GM20000 (cell line): ENCODE results near the gene P3H2.

ENCODE experiments used
- DNase-seq: peaks from one replicate; pipeline ENCODE4 v3.0.0; 2012; ENCODE audit warnings: low spot score
- TF ChIP-seq, protein P1 (sequence below): IDR thresholded peaks from 2 replicates; pipeline ENCODE4 v1.5.1; 2012; ENCODE audit warnings: mild to moderate bottlenecking, control low read depth; ENCODE audit errors: extremely low read depth, missing control alignments

Gene P3H2

DNA sequence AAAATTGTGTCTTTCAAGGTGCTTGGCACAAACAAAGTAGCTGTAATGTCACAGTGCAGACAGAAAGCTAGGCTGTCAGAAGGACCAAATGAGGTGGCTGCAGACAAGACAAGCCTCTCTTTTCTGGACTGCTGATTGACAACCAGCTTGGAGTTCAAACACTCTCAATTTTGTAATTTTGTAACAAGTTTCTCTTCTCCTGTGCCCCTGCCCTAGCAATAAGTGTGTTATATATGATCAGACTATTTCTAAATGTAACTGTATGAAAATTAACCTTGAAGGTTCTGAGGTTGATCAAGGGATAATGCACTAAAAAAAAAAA lies 172.0 kb downstream of the P3H2 start:
- no peak for DNase-seq
- TF ChIP-seq, protein P1, sequence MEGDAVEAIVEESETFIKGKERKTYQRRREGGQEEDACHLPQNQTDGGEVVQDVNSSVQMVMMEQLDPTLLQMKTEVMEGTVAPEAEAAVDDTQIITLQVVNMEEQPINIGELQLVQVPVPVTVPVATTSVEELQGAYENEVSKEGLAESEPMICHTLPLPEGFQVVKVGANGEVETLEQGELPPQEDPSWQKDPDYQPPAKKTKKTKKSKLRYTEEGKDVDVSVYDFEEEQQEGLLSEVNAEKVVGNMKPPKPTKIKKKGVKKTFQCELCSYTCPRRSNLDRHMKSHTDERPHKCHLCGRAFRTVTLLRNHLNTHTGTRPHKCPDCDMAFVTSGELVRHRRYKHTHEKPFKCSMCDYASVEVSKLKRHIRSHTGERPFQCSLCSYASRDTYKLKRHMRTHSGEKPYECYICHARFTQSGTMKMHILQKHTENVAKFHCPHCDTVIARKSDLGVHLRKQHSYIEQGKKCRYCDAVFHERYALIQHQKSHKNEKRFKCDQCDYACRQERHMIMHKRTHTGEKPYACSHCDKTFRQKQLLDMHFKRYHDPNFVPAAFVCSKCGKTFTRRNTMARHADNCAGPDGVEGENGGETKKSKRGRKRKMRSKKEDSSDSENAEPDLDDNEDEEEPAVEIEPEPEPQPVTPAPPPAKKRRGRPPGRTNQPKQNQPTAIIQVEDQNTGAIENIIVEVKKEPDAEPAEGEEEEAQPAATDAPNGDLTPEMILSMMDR, result no peak

DNA sequence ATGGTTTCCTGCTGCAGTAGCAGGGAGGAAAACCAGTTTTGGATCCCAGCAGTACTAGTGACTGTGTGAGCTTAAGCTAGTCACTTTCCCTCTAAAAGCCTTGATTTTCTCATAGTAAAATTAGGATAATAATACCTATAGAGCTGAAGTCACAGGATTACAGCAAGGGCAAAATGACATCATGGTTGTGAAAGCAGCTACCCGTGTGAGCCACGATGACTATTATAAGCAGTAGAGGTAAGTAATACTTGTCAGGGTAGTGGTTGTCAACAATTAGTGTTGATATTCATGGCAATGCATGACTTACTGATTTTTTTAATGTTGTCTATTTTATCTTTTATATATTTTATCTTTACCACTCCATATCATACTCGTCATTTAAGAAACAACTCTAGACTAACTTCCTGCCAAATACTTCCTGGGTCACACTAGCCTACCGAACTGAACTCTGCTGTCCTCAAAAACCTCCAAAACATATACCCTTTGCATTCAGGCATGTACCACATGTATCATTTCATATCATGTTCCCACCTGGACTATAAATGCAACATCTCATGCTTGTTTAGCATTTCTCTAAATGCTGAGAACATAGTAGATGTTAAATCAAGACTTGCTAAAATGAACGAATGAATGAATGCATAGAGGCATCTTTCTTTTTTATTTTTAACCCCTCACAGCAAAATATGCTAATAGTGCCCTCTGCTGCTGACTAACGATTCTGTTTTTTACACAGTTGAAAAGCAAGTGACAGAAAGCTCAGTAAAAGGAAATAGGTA lies 172.6 kb downstream of the P3H2 start:
- peak; percentile 36 for DNase-seq
- TF ChIP-seq, protein P1, result peak; percentile 52

DNA sequence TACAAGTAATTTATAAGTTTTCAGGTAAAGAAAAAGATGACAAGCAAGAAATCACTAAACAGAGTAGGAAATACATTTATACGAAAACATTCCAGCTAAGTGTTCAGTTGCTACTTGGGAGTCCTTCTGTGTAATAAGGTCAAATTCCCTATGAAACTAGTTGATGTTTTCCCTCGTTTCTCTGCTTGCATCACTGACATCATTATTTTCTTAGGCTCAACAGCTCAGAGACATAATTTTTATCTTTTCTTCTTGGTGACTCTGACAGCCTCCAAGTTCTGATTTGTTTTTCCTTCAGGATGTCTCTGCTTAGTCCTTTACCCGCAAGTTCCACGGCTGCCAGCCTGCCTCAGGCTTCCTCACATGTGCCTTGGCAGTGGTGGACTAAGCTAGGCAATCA lies 173.6 kb downstream of the P3H2 start:
- no peak for DNase-seq
- TF ChIP-seq, protein P1, result no peak

DNA sequence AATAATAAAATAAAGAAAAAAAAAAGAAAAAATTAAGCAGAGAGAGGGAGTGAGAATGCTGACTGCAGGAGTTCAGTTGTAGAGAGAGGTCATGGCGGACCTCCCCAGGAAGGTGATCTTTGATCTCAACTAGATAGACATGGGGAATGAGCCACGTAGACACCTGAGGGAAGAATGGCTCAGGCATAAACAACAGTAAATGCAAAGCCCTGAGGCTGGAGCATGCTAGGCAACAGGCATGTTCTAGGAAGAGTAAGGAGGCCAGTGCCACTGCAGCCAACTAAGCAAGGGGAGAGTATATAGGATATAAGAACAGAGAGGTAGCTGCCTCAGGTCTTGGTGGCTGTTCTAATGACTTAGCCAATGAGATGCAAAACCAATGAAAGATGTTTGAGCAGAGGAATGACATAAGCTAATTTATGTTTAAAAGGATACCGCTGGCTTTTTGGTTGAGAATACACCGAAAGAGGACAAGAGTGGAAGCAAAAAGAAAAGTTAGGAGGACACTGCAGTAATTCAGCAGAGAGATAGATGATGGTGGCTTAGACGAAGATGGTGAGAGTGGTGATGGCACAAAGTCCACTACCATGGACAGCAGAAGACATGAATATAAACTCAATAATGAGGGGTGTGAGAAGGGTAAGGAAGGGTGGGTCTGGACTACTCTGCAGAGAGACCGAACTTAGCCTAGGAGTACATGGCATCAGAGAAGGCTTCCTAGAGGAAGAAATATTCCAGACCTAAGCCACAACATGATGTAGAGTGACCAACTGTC lies 174.6 kb downstream of the P3H2 start:
- TF ChIP-seq, protein P1, result no peak
- no peak for DNase-seq

DNA sequence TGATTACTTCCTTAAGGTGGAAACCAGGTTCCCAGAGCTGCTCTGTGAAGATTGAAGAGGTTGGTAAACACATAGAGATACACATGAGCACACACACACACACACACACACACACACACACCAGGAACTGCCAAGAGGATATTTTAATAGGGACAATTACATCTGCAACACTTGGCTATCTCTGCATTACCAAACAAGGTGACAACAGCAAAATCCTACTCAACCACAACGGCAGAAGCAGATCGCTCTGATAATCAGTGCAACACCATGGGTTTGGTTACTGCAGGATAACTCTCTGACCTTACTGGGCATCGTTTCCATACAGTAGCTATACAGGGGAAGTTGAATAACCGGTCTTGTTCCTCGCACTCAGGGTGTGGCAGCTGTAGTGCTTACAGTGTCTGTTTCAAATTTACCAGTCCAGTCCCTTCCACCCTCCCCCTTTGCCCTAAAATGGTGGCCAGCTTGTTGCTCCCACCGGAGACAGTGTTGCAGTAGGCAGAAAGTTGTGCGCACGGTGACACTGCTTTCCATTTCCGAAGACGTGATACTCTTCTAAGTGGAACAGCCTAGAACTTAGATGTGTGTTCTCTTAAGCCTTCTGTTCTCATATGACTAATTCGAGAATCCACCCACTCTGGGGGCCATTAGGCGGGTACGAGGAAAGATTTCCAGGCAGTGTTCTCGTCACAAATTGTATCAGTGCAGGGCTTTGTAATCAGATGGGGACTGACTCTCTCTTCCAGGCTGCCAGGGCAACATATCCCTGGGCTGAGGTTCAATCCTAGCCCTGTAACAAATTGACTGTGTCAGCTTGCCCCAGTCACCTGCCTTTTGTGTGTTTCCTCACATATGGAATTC lies 176.2 kb downstream of the P3H2 start:
- TF ChIP-seq, protein P1, result no peak
- no peak for DNase-seq

DNA sequence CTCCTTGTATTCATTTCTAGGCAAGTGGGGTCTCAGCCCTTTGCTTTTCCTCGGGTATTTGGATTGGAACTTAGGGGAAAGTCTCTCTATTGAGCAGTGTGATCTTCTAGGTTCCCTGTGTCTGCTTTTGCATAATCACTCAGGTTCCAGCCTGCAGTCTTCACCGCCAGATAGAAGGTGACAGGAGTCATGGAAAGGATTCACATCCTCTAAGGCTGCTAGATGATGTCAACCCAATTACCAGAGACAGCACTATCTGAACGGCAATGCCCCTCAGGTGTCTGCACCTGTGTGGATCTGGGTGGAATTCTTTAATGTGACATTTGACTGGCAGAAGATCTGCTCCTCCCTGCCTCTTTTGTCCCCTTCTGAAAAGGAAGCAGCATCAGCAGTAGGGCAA lies 177.7 kb downstream of the P3H2 start:
- DNase-seq, result no peak
- TF ChIP-seq, protein P1, result no peak
